Transverse colon (tissue), 4 donors: Measurements from ENCODE around the gene CD6. TPM values are rescaled to one million over a fixed set of nuclear protein-coding genes. Genes with fewer than 3 reads are reported as not detected.
A peak's percentile ranks its signal among the peaks of the same experiment; 100 is the strongest.

Source experiments
- DNase-seq: peaks from one replicate; pipeline ENCODE4 v3.0.0-alpha.2; 2019
- H3K27ac ChIP-seq, 4 donors: fragments of 200-600 bp; sonication (generic); 2 replicates each; pipeline ENCODE4 v1.5.1; 2016 to 2018; ENCODE audit warnings: inconsistent platforms in 4 of 4
- H3K27me3 ChIP-seq: fragments of 200-600 bp; sonication (generic); 2 replicates; pipeline ENCODE4 v1.5.1; 2017; ENCODE audit warnings: inconsistent platforms
- H3K36me3 ChIP-seq, 4 donors: fragments of 200-600 bp; sonication (generic); 2 replicates each; pipeline ENCODE4 v1.5.1; 2017 to 2019; ENCODE audit warnings: inconsistent platforms in 4 of 4
- H3K4me1 ChIP-seq, 4 donors: fragments of 200-600 bp; sonication (generic); 2 replicates each; pipeline ENCODE4 v1.5.1; 2017 to 2020; ENCODE audit warnings: inconsistent platforms in 4 of 4
- H3K4me3 ChIP-seq, 4 donors: fragments of 200-600 bp; sonication (generic); 1 replicate in 1 of 4; 2 replicates in 3 of 4; pipeline versions ENCODE4 v1.5.1 to v1.6.1; 2017 to 2019; ENCODE audit warnings: inconsistent platforms in 4 of 4
- H3K9me3 ChIP-seq, 2 donors: fragments of 200-600 bp; sonication (generic); 2 replicates each; pipeline ENCODE4 v1.5.1; 2017 to 2019; ENCODE audit warnings: inconsistent platforms in 2 of 2
- CTCF ChIP-seq, 5 experiments: fragments of 200-600 bp in 3 of 5; fragments of 450-650 bp in 2 of 5; sonication (generic) in 3 of 5; IDR thresholded peaks; 1 replicate in 2 of 5; 2 replicates in 3 of 5; pipeline ENCODE4 v1.5.1; 2016 to 2017; ENCODE audit warnings: antibody characterized with exemption in 5 of 5, inconsistent platforms in 3 of 5, mild to moderate bottlenecking in 2 of 5, moderate library complexity in 1 of 5
- EP300 ChIP-seq: sonication (generic); formaldehyde crosslinking; IDR thresholded peaks from one replicate; pipeline ENCODE4 v1.6.1; 2017; ENCODE audit warnings: antibody characterized with exemption, low read depth
- POLR2A ChIP-seq: fragments of 450-650 bp; IDR thresholded peaks from one replicate; pipeline ENCODE4 v1.6.1; 2016; ENCODE audit warnings: antibody characterized with exemption, mild to moderate bottlenecking, moderate library complexity
- POLR2AphosphoS5 ChIP-seq, 3 donors: sonication (generic); formaldehyde crosslinking; IDR thresholded peaks; one replicate each; pipeline ENCODE4 v1.6.1; 2016; ENCODE audit warnings: antibody characterized with exemption in 3 of 3
- WGBS, 2 donors: methylation state at CpG; one replicate each; pipeline ENCODE4 v1.1.5; 2018; ENCODE audit warnings: low coverage in 1 of 2; 5-methylcytosine and 5-hydroxymethylcytosine counted together
- in situ Hi-C, 4 donors: fragments of 200-750 bp; cut with MboI; loops; one replicate each; pipeline versions ENCODE4 v1.15.0 to v1.15.1; 2017; ENCODE audit warnings: low sequenced_read_pairs in 3 of 4, low pct_ligation_motif_present in 1 of 4, low pct_unique_long_range_greater_than_20kb in 1 of 4
- intact Hi-C: fragments of 100-400 bp; cut with DNase I; formaldehyde crosslinking; loops from one replicate; pipeline ENCODE4 v1.15.1; 2023; ENCODE audit warnings: low total_unique reads
- total RNA-seq, 4 donors: library from RNA; depleted of rRNA; stranded (reverse); fragments of >200 nt; gene quantifications; one replicate each; pipeline ENCODE4 v1.1.0, GENCODE V29; 2016

Gene CD6
- total RNA-seq, 4 donors from 2014 or later = 1.9 to 4.3 (median 3.0) TPM; not detected in 1

- WGBS, 2 donors = 83 to 91% methylated on average over 1 to 15 of the region's 15 CpGs
- in situ Hi-C loops = no loop called here
- intact Hi-C loops = no loop called here
- no peak for DNase-seq
- Histone ChIP-seq H3K27me3 (no peaks in the 10 kb centered on the region), H3K4me3 (no peak overlapping the region), H3K4me1 (peaks cover 0 to 29% (median 12%) of the 10 kb centered on the region in 4 donors), H3K27ac (no peak overlapping the region), H3K9me3 (no peaks in the 10 kb centered on the region), H3K36me3 (no peaks in the 10 kb centered on the region)
- TF ChIP-seq POLR2A (no peak), EP300 (no peak), CTCF (IDR thresholded peaks at IDR 0.05) (no peak), POLR2AphosphoS5 (IDR thresholded peaks at IDR 0.05) (no peak)
These were observed 24.7 kb upstream of the CD6 start for GRCh38 chr11:60946601-60947264.

GRCh38 chr11:60947700-60948099 lies 23.8 kb upstream of the CD6 start:
- intact Hi-C loops = no loop called here
- TF ChIP-seq EP300 (no peak), POLR2AphosphoS5 (IDR thresholded peaks at IDR 0.05) (no peak), POLR2A (no peak)
- peak overlapping the region in 2 of 4 donors; percentile 4 to 11 for H3K27ac ChIP-seq
- peaks cover 0 to 36% (median 12%) of the 10 kb centered on the region in 4 donors for H3K4me1 ChIP-seq
- no peak overlapping the region for H3K4me3 ChIP-seq
- H3K36me3 ChIP-seq = no peaks in the 10 kb centered on the region
- WGBS, 2 donors = 52 to 93% methylated on average over 1 to 2 of the region's 2 CpGs
- DNase-seq = no peak
- H3K9me3 ChIP-seq = no peaks in the 10 kb centered on the region
- no peaks in the 10 kb centered on the region for H3K27me3 ChIP-seq
- in situ Hi-C loops = no loop called here

DNA sequence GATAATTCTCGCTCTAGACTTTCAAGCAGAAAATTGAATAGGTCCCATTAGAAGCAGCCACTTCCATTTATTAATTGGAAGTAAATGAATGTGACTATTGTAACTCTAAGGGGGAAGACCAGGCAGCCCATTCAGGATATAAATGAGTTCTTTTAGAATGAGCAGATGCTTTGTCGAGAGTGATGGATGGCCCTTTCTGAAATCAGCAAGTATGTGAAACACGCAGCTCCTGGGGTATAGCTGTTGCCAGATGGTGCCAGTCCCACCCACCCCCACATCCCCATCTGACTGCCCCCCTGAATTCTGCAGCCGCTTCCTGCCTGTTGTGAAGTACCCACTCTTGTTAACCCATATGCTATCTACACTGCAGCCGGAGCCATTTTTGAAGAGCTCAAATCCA lies 23.2 kb upstream of the CD6 start:
- Histone ChIP-seq H3K4me3 (no peak overlapping the region), H3K36me3 (no peaks in the 10 kb centered on the region), H3K27ac (peak overlapping the region in 1 of 4 donors; percentile 39), H3K9me3 (no peaks in the 10 kb centered on the region), H3K27me3 (no peaks in the 10 kb centered on the region), H3K4me1 (peaks cover 0 to 38% (median 11%) of the 10 kb centered on the region in 4 donors)
- in situ Hi-C loops = no loop called here
- WGBS, 2 donors = 85 to 100% methylated on average over 1 to 5 of the region's 5 CpGs
- intact Hi-C loops = no loop called here
- DNase-seq = no peak
- TF ChIP-seq CTCF (IDR thresholded peaks at IDR 0.05) = no peak
- TF ChIP-seq EP300 = no peak
- no peak for TF ChIP-seq POLR2A
- no peak for TF ChIP-seq POLR2AphosphoS5 (IDR thresholded peaks at IDR 0.05)

GRCh38 chr11:60950024-60950423 lies 21.5 kb upstream of the CD6 start:
- intact Hi-C loops = no loop called here
- TF ChIP-seq POLR2A (no peak), EP300 (no peak), POLR2AphosphoS5 (IDR thresholded peaks at IDR 0.05) (no peak), CTCF (IDR thresholded peaks at IDR 0.05) (no peak)
- DNase-seq = no peak
- in situ Hi-C loops = no loop called here
- Histone ChIP-seq H3K27me3 (no peaks in the 10 kb centered on the region), H3K4me1 (peaks cover 0 to 35% (median 9%) of the 10 kb centered on the region in 4 donors), H3K4me3 (peak overlapping the region in 3 of 4 donors; percentile 35 to 56 (median 44)), H3K9me3 (no peaks in the 10 kb centered on the region), H3K36me3 (no peaks in the 10 kb centered on the region), H3K27ac (peak overlapping the region; percentile 4 to 85 (median 82))
- WGBS, 2 donors = 72 to 80% methylated on average over 5 to 6 of the region's 6 CpGs
